Gastrocnemius medialis (tissue), 4 donors: ENCODE data around the gene AARS1.
"Not testable (repeated sequence)": the region's sequence is repeated elsewhere in the genome, so short reads cannot be mapped to it uniquely, and the experiment has no call there.

ENCODE experiments used
- POLR2A ChIP-seq, 2 donors: fragments of 450-650 bp; IDR thresholded peaks; one replicate each; pipeline ENCODE4 v1.6.1; 2017; ENCODE audit warnings: antibody characterized with exemption in 2 of 2, mild to moderate bottlenecking in 2 of 2, moderate library complexity in 2 of 2
- TF ChIP-seq, protein P1 (sequence below), 5 experiments: fragments of 450-650 bp in 3 of 5; fragments of 200-600 bp in 2 of 5; sonication (generic) in 2 of 5; IDR thresholded peaks in 4 of 5; conservative IDR thresholded peaks in 1 of 5; 1 replicate in 4 of 5; 2 replicates in 1 of 5; pipeline ENCODE4 v1.5.1; 2016 to 2019; ENCODE audit warnings: antibody characterized with exemption in 5 of 5, mild to moderate bottlenecking in 3 of 5, moderate library complexity in 3 of 5

DNA sequence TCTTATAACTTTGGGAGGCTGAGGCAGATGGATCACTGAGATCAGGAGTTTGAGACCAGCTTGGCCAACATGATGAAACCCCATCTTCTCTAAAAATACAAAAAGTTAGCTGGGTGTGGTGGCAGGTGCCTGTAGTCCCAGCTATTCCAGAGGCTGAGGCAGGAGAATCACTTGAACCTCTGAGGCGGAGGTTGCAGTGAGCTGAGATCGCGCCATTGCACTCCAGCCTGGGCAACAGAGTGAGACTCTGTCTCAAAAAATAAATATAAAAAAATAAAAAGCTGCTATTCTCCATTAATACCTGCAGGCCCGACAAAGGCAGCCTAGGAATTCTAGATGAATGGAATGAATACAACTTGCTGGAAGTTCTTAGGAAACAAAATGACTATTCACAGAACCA, 39.6 kb downstream of the AARS1 start:
- TF ChIP-seq, protein P1, sequence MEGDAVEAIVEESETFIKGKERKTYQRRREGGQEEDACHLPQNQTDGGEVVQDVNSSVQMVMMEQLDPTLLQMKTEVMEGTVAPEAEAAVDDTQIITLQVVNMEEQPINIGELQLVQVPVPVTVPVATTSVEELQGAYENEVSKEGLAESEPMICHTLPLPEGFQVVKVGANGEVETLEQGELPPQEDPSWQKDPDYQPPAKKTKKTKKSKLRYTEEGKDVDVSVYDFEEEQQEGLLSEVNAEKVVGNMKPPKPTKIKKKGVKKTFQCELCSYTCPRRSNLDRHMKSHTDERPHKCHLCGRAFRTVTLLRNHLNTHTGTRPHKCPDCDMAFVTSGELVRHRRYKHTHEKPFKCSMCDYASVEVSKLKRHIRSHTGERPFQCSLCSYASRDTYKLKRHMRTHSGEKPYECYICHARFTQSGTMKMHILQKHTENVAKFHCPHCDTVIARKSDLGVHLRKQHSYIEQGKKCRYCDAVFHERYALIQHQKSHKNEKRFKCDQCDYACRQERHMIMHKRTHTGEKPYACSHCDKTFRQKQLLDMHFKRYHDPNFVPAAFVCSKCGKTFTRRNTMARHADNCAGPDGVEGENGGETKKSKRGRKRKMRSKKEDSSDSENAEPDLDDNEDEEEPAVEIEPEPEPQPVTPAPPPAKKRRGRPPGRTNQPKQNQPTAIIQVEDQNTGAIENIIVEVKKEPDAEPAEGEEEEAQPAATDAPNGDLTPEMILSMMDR (IDR thresholded peaks at IDR 0.05 in 4 of 5, conservative IDR thresholded peaks at IDR 0.05 in 1 of 5): not testable (repeated sequence)
- TF ChIP-seq POLR2A (IDR thresholded peaks at IDR 0.05): not testable (repeated sequence)
